Measurements from ENCODE around the gene DYNLL1. TPM values are rescaled to one million over a fixed set of nuclear protein-coding genes. Genes with fewer than 3 reads are reported as not detected.
A peak's percentile ranks its signal among the peaks of the same experiment; 100 is the strongest.

The DYNLL1 gene
- total RNA-seq, 1 donor, result 168 TPM

- peaks cover 17% of the 10 kb centered on the region for H4K20me1 ChIP-seq (ENCODE audit: insufficient read depth, low read length)
- H3K4me3 ChIP-seq (ENCODE audit: insufficient read depth, low read length), result no peak overlapping the region
- H2AFZ ChIP-seq (ENCODE audit: low read length), result no peak overlapping the region
- no peak overlapping the region for H3K4me2 ChIP-seq (ENCODE audit: insufficient read depth, low read length)
- TF ChIP-seq CTCF (IDR thresholded peaks at IDR 0.05; ENCODE audit: extremely low read depth, low read depth, low read length), result peak; percentile 66
- no peaks in the 10 kb centered on the region for H3K4me1 ChIP-seq (ENCODE audit: insufficient read depth, low read length)
- H3K9me3 ChIP-seq (ENCODE audit: low read depth, low read length), result no peaks in the 10 kb centered on the region
- H3K36me3 ChIP-seq (ENCODE audit: insufficient read depth, low read length), result peaks cover 47% of the 10 kb centered on the region
- peaks cover 31% of the 10 kb centered on the region for H3K79me2 ChIP-seq (ENCODE audit: insufficient read depth, low read length)
- no peaks in the 10 kb centered on the region for H3K27me3 ChIP-seq (ENCODE audit: insufficient read depth, low read length)
- DNase-seq (ENCODE audit: insufficient read length, low spot score, missing footprints), result peak; percentile 80
- no peak overlapping the region for H3K27ac ChIP-seq (ENCODE audit: low read depth, low read length)
Observed at GRCh38 chr12:120453977-120454376, 41.9 kb upstream of the DYNLL1 start.

DNA sequence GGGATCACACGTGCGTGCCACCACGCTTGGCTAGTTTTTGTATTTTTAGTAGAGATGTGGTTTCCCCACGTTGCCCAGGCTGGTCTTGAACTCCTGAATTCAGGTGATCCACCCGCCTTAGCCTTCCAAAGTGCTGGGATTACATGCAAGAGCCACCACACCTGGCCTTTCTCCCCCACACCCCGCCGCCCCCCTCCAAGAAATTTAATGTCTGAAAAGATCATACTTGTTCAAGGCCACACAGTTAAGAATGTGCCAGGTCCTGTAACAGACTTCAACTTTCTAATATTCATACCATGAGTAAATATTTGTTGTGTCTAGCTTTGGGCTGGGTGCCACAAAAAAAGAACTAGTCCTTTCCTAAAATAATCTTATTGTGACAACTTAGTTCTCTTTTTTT lies 40.6 kb upstream of the DYNLL1 start:
- H3K36me3 ChIP-seq (ENCODE audit: insufficient read depth, low read length), result peaks cover 54% of the 10 kb centered on the region
- H3K4me2 ChIP-seq (ENCODE audit: insufficient read depth, low read length), result no peak overlapping the region
- H3K27me3 ChIP-seq (ENCODE audit: insufficient read depth, low read length), result no peaks in the 10 kb centered on the region
- no peaks in the 10 kb centered on the region for H3K9me3 ChIP-seq (ENCODE audit: low read depth, low read length)
- H2AFZ ChIP-seq (ENCODE audit: low read length), result no peak overlapping the region
- DNase-seq (ENCODE audit: insufficient read length, low spot score, missing footprints), result no peak
- H3K27ac ChIP-seq (ENCODE audit: low read depth, low read length), result no peak overlapping the region
- TF ChIP-seq CTCF (IDR thresholded peaks at IDR 0.05; ENCODE audit: extremely low read depth, low read depth, low read length), result no peak
- no peak overlapping the region for H3K4me3 ChIP-seq (ENCODE audit: insufficient read depth, low read length)
- no peaks in the 10 kb centered on the region for H3K4me1 ChIP-seq (ENCODE audit: insufficient read depth, low read length)
- H3K79me2 ChIP-seq (ENCODE audit: insufficient read depth, low read length), result peaks cover 23% of the 10 kb centered on the region
- peaks cover 17% of the 10 kb centered on the region for H4K20me1 ChIP-seq (ENCODE audit: insufficient read depth, low read length)

- H4K20me1 ChIP-seq (ENCODE audit: insufficient read depth, low read length), result peaks cover 14% of the 10 kb centered on the region
- no peak overlapping the region for H3K4me3 ChIP-seq (ENCODE audit: insufficient read depth, low read length)
- peaks cover 64% of the 10 kb centered on the region for H3K36me3 ChIP-seq (ENCODE audit: insufficient read depth, low read length)
- no peaks in the 10 kb centered on the region for H3K27me3 ChIP-seq (ENCODE audit: insufficient read depth, low read length)
- peaks cover 19% of the 10 kb centered on the region for H3K79me2 ChIP-seq (ENCODE audit: insufficient read depth, low read length)
- peak; percentile 32 for TF ChIP-seq CTCF (IDR thresholded peaks at IDR 0.05; ENCODE audit: extremely low read depth, low read depth, low read length)
- no peak overlapping the region for H3K27ac ChIP-seq (ENCODE audit: low read depth, low read length)
- no peak overlapping the region for H3K4me2 ChIP-seq (ENCODE audit: insufficient read depth, low read length)
- H2AFZ ChIP-seq (ENCODE audit: low read length), result no peak overlapping the region
- DNase-seq (ENCODE audit: insufficient read length, low spot score, missing footprints), result no peak
- no peaks in the 10 kb centered on the region for H3K9me3 ChIP-seq (ENCODE audit: low read depth, low read length)
- H3K4me1 ChIP-seq (ENCODE audit: insufficient read depth, low read length), result no peaks in the 10 kb centered on the region
Observed at GRCh38 chr12:120457133-120457532, 38.8 kb upstream of the DYNLL1 start.

- H2AFZ ChIP-seq (ENCODE audit: low read length), result no peak overlapping the region
- peaks cover 87% of the 10 kb centered on the region for H3K36me3 ChIP-seq (ENCODE audit: insufficient read depth, low read length)
- H3K27me3 ChIP-seq (ENCODE audit: insufficient read depth, low read length), result no peaks in the 10 kb centered on the region
- no peak overlapping the region for H3K27ac ChIP-seq (ENCODE audit: low read depth, low read length)
- peaks cover 10% of the 10 kb centered on the region for H4K20me1 ChIP-seq (ENCODE audit: insufficient read depth, low read length)
- H3K4me1 ChIP-seq (ENCODE audit: insufficient read depth, low read length), result no peaks in the 10 kb centered on the region
- H3K9me3 ChIP-seq (ENCODE audit: low read depth, low read length), result no peaks in the 10 kb centered on the region
- no peak overlapping the region for H3K4me2 ChIP-seq (ENCODE audit: insufficient read depth, low read length)
- H3K79me2 ChIP-seq (ENCODE audit: insufficient read depth, low read length), result peaks cover 39% of the 10 kb centered on the region
- no peak for TF ChIP-seq CTCF (IDR thresholded peaks at IDR 0.05; ENCODE audit: extremely low read depth, low read depth, low read length)
- no peak for DNase-seq (ENCODE audit: insufficient read length, low spot score, missing footprints)
- H3K4me3 ChIP-seq (ENCODE audit: insufficient read depth, low read length), result no peak overlapping the region
Observed at GRCh38 chr12:120460157-120460556, 35.8 kb upstream of the DYNLL1 start.
